8988T (cell line): Measurements from ENCODE around the gene DYNC1I2.

Experiments used
- DNase-seq: peaks from one replicate; pipeline ENCODE4 v3.0.0; 2011

Gene DYNC1I2

GRCh38 chr2:171687287-171688128, at the start of gene DYNC1I2:
Gene DYNC1I2 (plus strand): TSS chr2:171687469. CDS start chr2:171690156, 2,687 bp downstream.
- DNase-seq, result peak; percentile 49

DNA sequence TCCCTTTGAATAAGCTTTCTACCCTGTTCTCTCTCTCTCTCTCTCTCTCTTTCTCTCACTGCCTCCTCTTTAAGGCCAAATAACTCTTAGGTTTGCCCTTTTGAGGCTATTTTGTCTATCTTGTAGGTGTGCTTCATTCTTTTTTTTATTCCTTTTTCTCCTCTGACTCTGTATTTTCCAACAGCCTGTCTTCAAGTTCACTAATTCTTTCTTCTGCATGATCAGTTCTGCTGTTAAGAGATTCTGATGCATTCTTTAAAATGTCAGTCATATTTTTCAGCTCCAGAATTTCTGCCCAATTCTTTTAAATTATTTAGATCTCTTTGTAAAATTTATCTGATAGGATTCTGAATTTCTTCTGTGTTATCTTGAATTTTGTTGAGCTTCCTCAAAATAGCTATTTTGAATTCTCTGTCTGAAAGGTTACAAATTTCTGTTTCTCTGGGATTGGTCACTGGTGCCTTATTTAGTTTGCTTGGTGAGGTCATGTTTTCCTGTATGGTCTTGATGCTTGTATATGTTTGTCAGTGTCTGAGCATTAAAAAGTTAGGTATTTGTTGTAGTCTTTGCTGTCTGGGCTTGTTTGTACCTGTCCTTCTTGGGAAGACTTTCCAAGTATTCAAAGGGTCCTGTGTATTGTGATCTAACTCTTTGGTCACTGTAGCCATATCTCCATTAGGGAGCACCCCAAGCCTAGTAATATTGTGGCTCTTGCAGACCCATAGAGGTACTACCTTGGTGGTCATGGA, 35.4 kb upstream of the DYNC1I2 start:
- DNase-seq, result no peak

DNA sequence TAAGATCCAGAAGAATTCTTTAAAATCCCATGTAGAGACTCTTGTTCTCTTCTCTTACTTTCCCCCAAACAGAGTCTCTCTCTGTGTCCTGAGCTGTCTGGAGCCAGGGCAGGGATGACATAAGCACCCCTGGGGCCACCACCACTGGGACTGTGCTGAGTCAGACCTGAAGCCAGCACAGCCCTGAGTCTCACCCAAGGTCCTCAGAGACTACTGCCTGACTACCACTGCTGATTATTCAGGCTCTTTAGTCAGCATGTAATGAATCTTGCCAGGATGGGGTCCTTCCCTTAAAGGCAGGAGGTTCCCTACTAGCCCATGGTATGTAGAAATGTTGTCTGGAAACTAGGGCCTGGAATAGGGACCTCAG, 34.9 kb upstream of the DYNC1I2 start:
- DNase-seq, result no peak

GRCh38 chr2:171655586-171655985, 31.7 kb upstream of the DYNC1I2 start:
- DNase-seq, result no peak

DNA sequence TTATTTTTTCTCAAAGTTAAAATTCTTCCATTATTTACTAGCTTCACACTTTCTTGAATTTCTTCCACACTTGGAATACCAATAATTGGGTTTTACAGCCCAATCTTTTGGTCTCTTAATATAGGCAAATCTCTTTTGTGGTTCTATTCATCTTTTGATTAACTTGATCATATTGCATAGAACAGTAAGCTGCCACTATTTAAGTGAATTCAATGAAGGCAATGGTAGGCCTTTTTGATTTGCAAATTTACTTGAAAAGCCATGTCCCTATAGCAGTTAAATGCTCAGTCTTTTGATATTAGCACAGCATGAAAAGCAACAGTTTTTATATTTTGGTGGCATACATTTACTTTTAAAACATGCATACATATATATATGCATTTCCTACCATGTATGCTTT, 20.2 kb upstream of the DYNC1I2 start:
- DNase-seq, result no peak

GRCh38 chr2:171668183-171668582, 19.1 kb upstream of the DYNC1I2 start:
- DNase-seq, result no peak

DNA sequence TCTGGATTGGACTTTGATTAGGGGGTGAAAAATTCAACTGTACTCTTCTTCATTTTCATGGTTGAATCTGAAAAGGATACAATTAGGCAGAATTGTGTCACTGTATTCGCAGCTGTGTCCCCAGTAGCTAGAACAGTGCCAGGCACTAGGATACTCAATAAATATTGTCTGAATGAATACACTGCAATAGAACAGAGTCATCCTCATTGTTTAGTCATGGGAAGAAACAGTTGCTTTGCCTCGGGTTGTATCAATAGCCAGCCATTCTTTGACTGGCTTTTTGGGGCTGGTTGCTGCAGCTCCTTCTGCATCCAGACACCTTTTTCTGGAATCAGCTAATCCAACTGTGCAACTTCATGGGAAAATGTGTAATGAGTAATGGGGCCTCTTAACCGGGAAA, 18.1 kb upstream of the DYNC1I2 start:
- DNase-seq, result no peak

DNA sequence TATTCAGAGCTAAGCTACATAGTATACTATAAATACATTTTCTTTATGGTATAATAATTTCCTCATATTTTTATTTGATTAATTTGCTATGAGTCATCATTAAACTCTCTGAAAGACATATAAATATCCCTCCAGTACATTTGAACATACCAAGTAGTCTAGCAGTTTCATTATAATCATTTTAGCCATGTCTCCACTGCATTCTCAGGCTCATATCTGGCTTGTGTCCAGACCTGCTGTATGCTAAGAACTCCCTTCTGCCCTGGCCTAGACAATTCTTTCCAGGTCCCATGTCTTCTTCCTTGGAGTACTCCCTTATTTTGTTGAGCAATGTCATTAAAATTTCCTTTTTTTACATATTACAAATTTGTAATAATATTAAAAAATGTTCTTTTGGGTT, 16.6 kb upstream of the DYNC1I2 start:
- no peak for DNase-seq

- DNase-seq, result no peak
Observed at GRCh38 chr2:171671867-171672266, 15.4 kb upstream of the DYNC1I2 start.

GRCh38 chr2:171673905-171674304, 13.4 kb upstream of the DYNC1I2 start:
- no peak for DNase-seq

DNA sequence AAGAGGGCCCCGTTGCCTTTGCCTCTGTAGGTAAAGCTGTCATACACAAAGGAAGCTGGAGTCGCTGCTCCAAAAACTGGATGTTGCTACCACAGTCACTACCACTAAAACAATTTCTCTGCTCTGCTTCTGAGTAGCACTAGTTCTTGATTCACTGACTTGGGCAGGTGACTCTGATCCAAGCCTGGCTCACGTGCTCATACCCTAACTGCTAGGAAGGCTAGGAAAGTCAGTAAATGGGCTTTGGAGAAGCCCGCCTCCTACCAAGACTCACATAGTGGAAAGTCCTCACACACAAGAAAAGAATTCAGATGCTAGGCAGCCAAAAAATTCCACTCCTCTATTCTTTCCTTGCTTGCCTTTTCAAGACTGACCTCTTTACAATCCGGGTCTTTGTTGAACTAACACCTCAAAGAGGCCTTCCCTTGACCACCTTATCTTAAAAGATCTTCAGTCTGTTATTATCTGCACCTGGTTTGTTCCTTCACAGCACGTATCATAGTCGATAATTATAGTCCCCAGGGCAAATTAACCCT, 11.4 kb upstream of the DYNC1I2 start:
- DNase-seq, result no peak

DNA sequence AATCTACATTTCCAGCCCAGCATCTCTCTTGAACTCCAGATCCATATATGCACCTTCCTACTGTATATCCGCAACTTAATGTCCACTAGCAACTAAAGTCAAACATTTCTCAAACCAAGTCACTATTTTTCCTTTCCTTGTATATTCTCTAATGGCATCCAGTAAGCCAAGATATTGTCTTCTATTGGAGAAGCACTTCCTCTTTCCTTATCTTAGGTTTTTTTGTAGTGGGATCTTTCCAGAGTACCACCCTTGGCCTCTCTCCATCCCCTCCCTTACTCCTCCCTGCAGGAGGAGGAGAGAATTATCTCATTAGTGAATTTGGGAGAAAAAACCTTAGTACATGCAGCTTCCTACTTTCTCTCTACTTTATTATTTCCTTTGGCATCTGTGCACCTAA, 8.7 kb upstream of the DYNC1I2 start:
- DNase-seq, result no peak

GRCh38 chr2:171688129-171688465, 828 bp downstream of the DYNC1I2 start:
- DNase-seq, result no peak

DNA sequence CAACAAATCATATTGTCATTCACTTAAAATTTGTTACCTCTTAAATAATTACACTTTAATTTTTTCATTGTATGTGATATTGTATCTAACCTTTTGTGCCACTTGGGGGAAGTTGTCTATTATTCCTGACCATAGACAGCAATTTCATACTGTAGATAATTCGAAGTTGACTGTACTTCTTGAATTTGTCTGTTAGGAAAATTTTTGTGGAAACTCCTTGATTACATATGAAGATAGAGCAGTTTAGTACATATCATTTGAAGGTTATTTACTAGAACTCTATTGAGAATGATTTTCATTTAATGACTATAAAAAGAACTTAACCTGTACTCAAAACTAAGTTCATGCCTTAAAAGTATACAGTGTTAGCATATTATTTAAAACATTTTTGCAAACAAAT, 5.1 kb downstream of the DYNC1I2 start:
- DNase-seq, result no peak

DNA sequence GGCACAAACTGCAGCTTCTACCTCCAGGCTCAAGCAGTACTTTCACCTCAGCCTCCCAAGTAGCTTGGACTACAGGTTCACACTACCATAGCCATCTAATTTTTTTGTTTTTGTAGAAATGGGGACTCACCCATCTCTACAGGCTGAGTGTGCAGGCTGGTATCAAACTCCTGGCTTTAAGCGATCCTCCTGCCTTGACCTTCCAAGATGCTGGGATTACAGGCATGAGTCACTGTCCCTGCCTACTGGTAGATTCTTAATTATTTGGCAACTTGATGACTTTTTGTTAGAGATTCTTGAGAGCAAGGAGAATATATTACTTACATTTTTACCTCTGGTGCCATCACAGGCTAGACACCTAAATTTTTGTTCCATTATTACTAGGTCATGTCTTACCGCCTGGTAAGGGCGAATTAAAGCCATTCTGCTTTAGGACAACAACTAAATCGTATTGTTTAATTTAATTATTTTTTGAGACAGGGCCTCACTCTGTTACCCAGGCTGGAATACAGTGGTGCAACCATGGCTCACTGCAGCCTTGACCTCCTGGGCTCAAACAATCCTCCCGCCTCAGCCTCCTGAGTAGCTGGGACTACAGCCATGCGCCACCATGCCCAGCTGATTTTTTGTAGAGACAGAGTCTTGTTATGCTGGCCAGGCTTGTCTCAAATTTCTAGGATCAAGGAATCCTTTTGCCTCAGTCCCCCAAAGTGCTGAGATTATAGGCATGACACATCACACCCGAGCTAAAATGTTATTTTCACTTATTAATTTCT, 15.7 kb downstream of the DYNC1I2 start:
- DNase-seq, result no peak

- DNase-seq, result no peak
Observed at GRCh38 chr2:171703574-171704347, 16.5 kb downstream of the DYNC1I2 start.

DNA sequence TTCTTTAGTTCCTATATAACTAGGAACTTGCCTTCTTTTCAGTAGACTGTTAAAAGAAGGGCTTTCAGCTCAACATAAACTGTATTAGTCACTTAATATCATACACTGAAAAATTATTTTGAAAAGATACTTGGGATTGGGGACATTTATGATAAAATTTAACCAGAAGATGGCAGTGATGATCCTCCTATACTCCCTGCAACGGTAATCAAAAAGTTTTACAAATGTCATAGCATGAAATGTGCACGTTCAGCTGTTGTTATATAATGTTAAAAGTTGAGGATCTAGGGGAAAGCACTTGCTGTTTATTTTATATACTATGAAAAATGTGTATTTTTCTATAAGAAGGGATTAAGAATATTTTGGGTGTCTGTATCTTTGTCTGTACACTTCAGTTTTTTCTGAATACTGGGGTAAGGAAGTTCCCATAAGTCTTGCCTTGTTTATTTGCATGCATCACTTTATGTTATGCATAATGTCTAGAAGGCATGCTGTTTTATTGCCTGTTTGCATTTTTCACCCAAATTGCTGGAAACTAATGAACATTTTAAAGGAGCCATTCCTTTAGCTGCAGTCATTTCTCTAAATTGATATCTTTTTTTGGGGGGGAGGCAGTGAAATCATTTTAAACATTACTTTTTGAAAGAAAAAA, 19.0 kb downstream of the DYNC1I2 start:
- DNase-seq, result no peak

DNA sequence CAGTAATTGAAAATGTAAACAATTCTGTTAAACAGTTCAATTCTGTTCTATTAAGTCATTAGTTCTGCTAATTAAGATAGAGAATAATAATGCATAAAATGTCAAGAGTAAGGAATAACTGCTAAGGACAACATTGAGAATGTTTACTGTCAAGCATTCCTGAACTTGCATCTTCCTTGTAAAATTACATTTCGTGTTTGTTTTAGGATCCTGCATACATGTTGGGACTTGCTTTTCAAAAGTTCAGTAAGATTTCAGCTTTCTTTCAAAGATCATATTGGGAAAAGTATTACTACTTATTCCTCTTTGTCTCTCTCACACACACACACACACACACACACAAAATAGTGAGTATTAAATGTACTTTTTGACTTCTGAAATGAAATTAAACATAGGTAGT, 20.5 kb downstream of the DYNC1I2 start:
- DNase-seq, result no peak

GRCh38 chr2:171709011-171709685, 21.9 kb downstream of the DYNC1I2 start:
- DNase-seq, result no peak

- no peak for DNase-seq
Observed at GRCh38 chr2:171711351-171711750, 24.1 kb downstream of the DYNC1I2 start.

DNA sequence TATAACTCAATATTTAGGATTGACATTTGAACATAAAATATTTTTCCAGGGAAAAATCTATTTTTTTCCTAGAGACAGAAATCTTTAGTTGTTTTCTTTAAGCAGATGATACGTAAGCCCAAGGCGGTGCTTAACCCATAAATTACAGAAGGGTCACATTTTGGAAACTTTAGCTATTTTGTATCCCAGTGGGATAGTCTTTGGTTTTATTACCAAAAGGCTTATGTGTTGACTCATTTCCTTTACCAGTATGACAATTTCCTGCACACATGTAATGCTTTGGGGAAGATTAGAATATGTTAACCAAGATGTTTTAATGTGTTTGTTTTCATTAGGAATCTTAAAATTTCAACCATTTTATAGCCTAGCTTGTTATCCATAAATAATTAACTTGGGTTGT, 24.8 kb downstream of the DYNC1I2 start:
- DNase-seq, result no peak

DNA sequence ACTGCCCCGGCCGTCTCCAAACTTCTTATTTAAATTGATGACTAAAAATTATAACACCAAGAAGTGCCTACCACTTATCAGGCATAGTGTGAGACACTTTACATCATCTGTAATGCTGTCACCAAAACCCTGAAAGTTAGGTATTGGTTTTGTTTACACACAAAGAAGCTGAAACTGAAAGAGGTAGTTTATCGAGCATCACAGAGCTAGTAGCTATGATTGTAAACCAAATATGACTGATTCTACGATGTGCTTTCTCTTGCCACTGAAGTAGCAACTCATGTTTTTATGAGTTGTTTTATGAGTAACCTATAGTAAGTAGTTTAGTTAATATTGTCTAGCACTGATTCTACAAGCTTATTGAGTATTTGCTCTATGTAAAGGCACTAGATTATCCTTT, 31.5 kb downstream of the DYNC1I2 start:
- no peak for DNase-seq
